Esophagus muscularis mucosa (tissue), 4 donors: ENCODE data around the gene ROBO2.

Experiments used
- EP300 ChIP-seq: sonication (generic); formaldehyde crosslinking; IDR thresholded peaks from one replicate; pipeline ENCODE4 v1.6.1; 2017; ENCODE audit warnings: antibody characterized with exemption
- POLR2A ChIP-seq: fragments of 450-650 bp; IDR thresholded peaks from one replicate; pipeline ENCODE4 v1.6.1; 2017; ENCODE audit warnings: antibody characterized with exemption, moderate library complexity, mild to moderate bottlenecking, low read depth
- POLR2AphosphoS5 ChIP-seq, 2 donors: sonication (generic); formaldehyde crosslinking; IDR thresholded peaks; one replicate each; pipeline ENCODE4 v1.6.1; 2017; ENCODE audit warnings: antibody characterized with exemption in 2 of 2
- TF ChIP-seq, protein P1 (sequence below), 3 experiments: fragments of 200-600 bp in 2 of 3; fragments of 450-650 bp in 1 of 3; sonication (generic) in 2 of 3; IDR thresholded peaks; one replicate each; pipeline ENCODE4 v1.5.1; 2017 to 2019; ENCODE audit warnings: antibody characterized with exemption in 3 of 3, mild to moderate bottlenecking in 2 of 3, moderate library complexity in 1 of 3

DNA sequence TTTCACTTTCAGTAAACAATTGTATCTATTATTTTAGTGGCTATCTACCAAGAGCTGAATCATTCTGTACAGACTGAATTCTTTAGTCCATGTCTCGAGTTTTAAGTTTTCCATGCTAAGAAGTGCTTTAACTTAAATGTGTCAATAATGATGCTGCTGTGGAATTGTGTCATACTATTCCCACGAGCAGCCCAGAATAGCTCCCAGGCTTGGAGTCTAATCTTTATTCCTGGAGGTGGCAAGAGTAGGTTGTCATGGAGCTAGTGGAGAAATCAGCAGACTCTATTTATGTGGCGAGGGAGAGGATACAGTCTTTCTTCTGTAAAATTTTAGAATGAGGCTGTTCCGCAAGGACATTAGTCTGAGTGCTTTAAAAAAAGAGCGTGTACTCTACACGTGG, 207.2 kb downstream of the ROBO2 start:
- TF ChIP-seq, protein P1, sequence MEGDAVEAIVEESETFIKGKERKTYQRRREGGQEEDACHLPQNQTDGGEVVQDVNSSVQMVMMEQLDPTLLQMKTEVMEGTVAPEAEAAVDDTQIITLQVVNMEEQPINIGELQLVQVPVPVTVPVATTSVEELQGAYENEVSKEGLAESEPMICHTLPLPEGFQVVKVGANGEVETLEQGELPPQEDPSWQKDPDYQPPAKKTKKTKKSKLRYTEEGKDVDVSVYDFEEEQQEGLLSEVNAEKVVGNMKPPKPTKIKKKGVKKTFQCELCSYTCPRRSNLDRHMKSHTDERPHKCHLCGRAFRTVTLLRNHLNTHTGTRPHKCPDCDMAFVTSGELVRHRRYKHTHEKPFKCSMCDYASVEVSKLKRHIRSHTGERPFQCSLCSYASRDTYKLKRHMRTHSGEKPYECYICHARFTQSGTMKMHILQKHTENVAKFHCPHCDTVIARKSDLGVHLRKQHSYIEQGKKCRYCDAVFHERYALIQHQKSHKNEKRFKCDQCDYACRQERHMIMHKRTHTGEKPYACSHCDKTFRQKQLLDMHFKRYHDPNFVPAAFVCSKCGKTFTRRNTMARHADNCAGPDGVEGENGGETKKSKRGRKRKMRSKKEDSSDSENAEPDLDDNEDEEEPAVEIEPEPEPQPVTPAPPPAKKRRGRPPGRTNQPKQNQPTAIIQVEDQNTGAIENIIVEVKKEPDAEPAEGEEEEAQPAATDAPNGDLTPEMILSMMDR (IDR thresholded peaks at IDR 0.05), result no peak
- TF ChIP-seq POLR2A, result no peak
- TF ChIP-seq POLR2AphosphoS5 (IDR thresholded peaks at IDR 0.05), result no peak
- no peak for TF ChIP-seq EP300
